Activated CD8-positive, alpha-beta T cell treated with anti-CD3 and anti-CD28 coated beads for 36 hours (primary cell): ENCODE measurements around the gene OR8B3. TPM values are rescaled to one million over a fixed set of nuclear protein-coding genes. Genes with fewer than 3 reads are reported as not detected.

Source experiments
- ATAC-seq: fragments of 200-7000 bp; cut with Tn5 transposase; one replicate; pipeline ENCODE4 v1.10.0; 2021; ENCODE audit warnings: mild to moderate bottlenecking, moderate library complexity
- CTCF ChIA-PET: fragments of 350-600 bp; sonication (Branson Sonifier 250); formaldehyde crosslinking; loops from one replicate; lab custom pipeline; 2021; ENCODE audit warnings: antibody characterized with exemption; lab: Charles Lee
- POLR2A ChIA-PET: fragments of 350-600 bp; sonication (Branson Sonifier 250); formaldehyde crosslinking; loops from one replicate; lab custom pipeline; 2021; ENCODE audit warnings: antibody characterized with exemption; lab: Charles Lee
- DNase-seq: peaks from one replicate; pipeline ENCODE4 v3.0.0-alpha.2; 2020
- H3K27ac Mint-ChIP-seq: one replicate; pipeline ENCODE4 v1.8.0; 2021; ENCODE audit warnings: mild to moderate bottlenecking, mixed read lengths
- H3K27me3 Mint-ChIP-seq: one replicate; pipeline ENCODE4 v1.8.0; 2021; ENCODE audit warnings: mixed read lengths
- H3K36me3 Mint-ChIP-seq: one replicate; pipeline ENCODE4 v1.8.0; 2021; ENCODE audit warnings: low read depth, mixed read lengths
- H3K4me1 Mint-ChIP-seq: one replicate; pipeline ENCODE4 v1.8.0; 2021; ENCODE audit warnings: low read depth, mixed read lengths
- H3K4me3 Mint-ChIP-seq: one replicate; pipeline ENCODE4 v1.8.0; 2021; ENCODE audit warnings: mild to moderate bottlenecking, moderate library complexity, mixed read lengths
- H3K9me3 Mint-ChIP-seq: one replicate; pipeline ENCODE4 v1.8.0; 2021; ENCODE audit warnings: mixed read lengths
- intact Hi-C: fragments of 100-400 bp; cut with micrococcal nuclease; formaldehyde crosslinking; loops from one replicate; pipeline ENCODE4 v1.10.0; 2022
- total RNA-seq, 2 experiments: library from RNA; stranded (reverse); gene quantifications; one replicate each; pipeline ENCODE4 v1.2.3, GENCODE V29; 2021
- TF ChIP-seq, protein P1 (sequence below): fragments of 200-600 bp; IDR thresholded peaks from one replicate; pipeline ENCODE4 v1.8.0; 2022; ENCODE audit warnings: antibody characterized with exemption, mild to moderate bottlenecking

OR8B3 gene
- total RNA-seq, 2 experiments from 2014 or later, result not detected

DNA sequence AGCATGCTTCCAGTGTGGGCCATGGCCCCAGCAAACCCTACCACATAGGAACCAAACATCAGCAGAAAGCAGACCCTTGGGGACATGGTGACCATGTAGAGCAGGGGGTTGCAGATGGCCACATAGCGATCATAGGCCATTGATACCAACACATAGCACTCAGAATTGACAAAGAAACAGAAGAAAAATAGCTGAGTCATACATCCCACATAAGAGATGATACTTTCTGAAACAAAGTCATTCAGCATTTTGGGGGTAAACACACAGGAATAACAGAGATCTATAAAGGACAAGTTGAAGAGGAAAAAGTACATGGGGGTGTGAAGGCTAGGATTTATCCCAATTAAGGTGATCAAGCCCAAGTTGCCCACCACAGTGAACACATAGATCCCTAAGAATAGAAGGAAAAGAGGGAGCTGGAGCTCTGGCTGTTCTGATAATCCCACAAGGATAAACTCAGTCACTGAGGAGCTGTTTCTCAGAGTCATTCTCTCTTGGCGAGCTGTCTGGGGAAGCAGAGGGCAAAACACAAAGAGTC is 25.6 kb upstream of the OR8B3 start, which contains the start of gene OR8B4:
OR8B4 (minus strand) TSS at position 488 of the 538 bp plus-strand sequence; CDS start at position 488, 0 bp downstream.
- CTCF ChIA-PET, result interaction anchor here (0.9 kb wide), 1 partner anchor 9 kb away, joined by 3 read pairs; no protein-coding TSS in a partner anchor
- no peaks in the 10 kb centered on the region for H3K4me1 Mint-ChIP-seq
- intact Hi-C loops, result no loop called here

DNA sequence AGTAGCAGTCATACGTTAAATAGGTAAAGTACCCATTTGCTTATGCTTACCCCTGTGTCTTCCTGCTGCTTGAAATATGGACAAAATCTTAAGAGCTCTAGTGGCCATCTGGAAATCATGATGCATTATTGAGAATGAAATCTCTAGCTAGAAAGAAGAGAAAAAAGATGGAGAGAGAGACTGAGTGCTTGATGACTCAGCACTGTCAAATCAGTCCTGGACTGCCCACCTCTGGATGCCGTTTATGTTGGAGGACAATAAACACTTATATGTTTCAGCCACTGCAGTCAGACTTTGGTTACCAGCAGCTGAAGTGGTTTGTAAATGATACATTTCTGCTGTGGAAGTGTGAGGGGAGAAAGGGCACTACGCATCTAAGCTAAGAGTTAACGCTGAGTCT is 22.2 kb upstream of the OR8B3 start:
- Mint-ChIP-seq H3K36me3 (no peaks in the 10 kb centered on the region), H3K9me3 (no peaks in the 10 kb centered on the region), H3K27me3 (peaks cover 14% of the 10 kb centered on the region), H3K4me1 (no peaks in the 10 kb centered on the region), H3K27ac (no peak overlapping the region), H3K4me3 (no peak overlapping the region)
- intact Hi-C loops, result no loop called here
- POLR2A ChIA-PET, result no interaction called here
- CTCF ChIA-PET, result interaction anchor here (1.2 to 2.3 kb wide), 2 partner anchors 19 to 164 kb away, joined by 4 to 6 read pairs; no protein-coding TSS in a partner anchor
- DNase-seq (no peak), ATAC-seq (no peak)
- TF ChIP-seq, protein P1, sequence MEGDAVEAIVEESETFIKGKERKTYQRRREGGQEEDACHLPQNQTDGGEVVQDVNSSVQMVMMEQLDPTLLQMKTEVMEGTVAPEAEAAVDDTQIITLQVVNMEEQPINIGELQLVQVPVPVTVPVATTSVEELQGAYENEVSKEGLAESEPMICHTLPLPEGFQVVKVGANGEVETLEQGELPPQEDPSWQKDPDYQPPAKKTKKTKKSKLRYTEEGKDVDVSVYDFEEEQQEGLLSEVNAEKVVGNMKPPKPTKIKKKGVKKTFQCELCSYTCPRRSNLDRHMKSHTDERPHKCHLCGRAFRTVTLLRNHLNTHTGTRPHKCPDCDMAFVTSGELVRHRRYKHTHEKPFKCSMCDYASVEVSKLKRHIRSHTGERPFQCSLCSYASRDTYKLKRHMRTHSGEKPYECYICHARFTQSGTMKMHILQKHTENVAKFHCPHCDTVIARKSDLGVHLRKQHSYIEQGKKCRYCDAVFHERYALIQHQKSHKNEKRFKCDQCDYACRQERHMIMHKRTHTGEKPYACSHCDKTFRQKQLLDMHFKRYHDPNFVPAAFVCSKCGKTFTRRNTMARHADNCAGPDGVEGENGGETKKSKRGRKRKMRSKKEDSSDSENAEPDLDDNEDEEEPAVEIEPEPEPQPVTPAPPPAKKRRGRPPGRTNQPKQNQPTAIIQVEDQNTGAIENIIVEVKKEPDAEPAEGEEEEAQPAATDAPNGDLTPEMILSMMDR, result no peak

More for the DNA sequence above, 25.6 kb upstream of the OR8B3 start, which contains the start of gene OR8B4:
- TF ChIP-seq, protein P1, result no peak
- H3K27ac Mint-ChIP-seq, result no peak within 1 kb of the TSS
- H3K9me3 Mint-ChIP-seq, result no peaks in the 10 kb centered on the region
- no peak for ATAC-seq
- H3K27me3 Mint-ChIP-seq, result peaks cover 11% of the 10 kb centered on the region
- no peak within 1 kb of the TSS for H3K4me3 Mint-ChIP-seq
- no peak for DNase-seq
- POLR2A ChIA-PET, result no interaction called here
- no peaks in the 10 kb centered on the region for H3K36me3 Mint-ChIP-seq

DNA sequence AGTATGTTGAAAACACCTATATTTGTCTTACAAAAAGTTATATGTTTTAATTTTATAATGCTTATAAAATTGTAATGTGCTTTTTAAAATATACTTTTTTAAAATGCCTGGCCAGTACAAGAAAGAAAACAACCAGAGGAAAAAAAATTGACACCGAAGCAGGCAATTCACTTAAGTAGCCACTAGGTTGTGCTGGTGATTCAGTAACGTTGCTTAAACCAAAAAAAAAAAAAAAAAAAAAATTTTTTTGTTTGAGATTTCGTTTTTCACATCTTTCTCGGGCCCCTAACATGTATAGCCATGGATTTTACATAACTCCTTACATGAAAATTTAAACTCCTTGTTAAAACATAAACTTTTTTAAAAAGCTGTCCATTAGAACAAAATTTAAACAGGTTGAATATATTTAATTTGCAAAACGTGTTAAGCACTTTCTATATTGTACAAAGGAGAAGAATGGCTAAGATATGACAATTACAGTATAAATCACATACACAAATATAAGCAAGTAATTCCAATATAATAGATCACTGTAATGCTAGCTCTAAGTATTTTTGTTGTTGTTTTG is 16.6 kb upstream of the OR8B3 start:
- Mint-ChIP-seq H3K27me3 (peaks cover 8% of the 10 kb centered on the region), H3K9me3 (no peaks in the 10 kb centered on the region), H3K4me3 (no peak overlapping the region), H3K36me3 (no peaks in the 10 kb centered on the region), H3K4me1 (no peaks in the 10 kb centered on the region), H3K27ac (no peak overlapping the region)
- ChIA-PET POLR2A (no interaction called here), CTCF (interaction anchor here (0.7 to 1.8 kb wide), 10 partner anchors 9 to 348 kb away, joined by 3 to 16 read pairs (median 4); partner anchors contain the start of gene OR8B4)
- no peak for ATAC-seq
- no peak for DNase-seq
- TF ChIP-seq, protein P1, result peak; percentile 82
- intact Hi-C loops, result loop anchor here (2.0 kb wide), 1 partner anchor 171 kb away; no protein-coding TSS in a partner anchor

DNA sequence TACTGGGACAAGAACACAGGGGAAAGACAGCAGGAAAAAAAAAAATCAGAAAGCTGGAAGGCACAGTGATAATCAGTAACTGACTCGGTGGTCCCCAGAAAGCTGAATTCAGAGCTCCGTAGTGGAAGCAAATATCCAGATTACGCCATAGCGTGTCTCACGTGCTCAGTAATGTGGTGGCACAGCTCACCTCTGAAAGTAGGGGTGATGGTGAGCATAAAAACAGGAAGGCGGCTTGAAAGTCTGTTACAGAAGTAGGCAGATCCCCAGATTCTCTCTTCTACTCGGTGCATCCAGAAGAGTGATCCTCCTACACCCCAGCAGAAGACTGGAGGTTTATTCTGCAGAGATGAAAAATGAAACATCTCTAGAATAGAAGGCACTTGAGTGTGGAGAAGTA is 11.1 kb upstream of the OR8B3 start:
- H3K36me3 Mint-ChIP-seq, result no peaks in the 10 kb centered on the region
- POLR2A ChIA-PET, result no interaction called here

More for the DNA sequence above, 11.1 kb upstream of the OR8B3 start:
- ATAC-seq, result no peak
- no peak for DNase-seq
- TF ChIP-seq, protein P1, result no peak
- H3K4me3 Mint-ChIP-seq, result no peak overlapping the region
- H3K27me3 Mint-ChIP-seq, result peaks cover 11% of the 10 kb centered on the region
- intact Hi-C loops, result no loop called here
- no peaks in the 10 kb centered on the region for H3K4me1 Mint-ChIP-seq
- CTCF ChIA-PET, result interaction anchor here (1.0 kb wide), 1 partner anchor 9 kb away, joined by 3 read pairs; no protein-coding TSS in a partner anchor
- no peak overlapping the region for H3K27ac Mint-ChIP-seq
- H3K9me3 Mint-ChIP-seq, result no peaks in the 10 kb centered on the region
